Activated CD4-positive, alpha-beta T cell treated with anti-CD3 and anti-CD28 coated beads, Interleukin-2, amount 50 U/mL, for 1 hour (primary cell): ENCODE data around the gene ZNG1E.
"Not testable (repeated sequence)": the region's sequence is repeated elsewhere in the genome, so short reads cannot be mapped to it uniquely, and the experiment has no call there.

Source experiments
- DNase-seq: peaks from one replicate; pipeline ENCODE4 v3.0.0-alpha.2; 2020

Gene ZNG1E

GRCh38 chr9:65675589-65676021, at the start of gene ZNG1E:
TSS of gene ZNG1E (plus strand) at chr9:65675928. CDS start at chr9:65675977, 49 bp downstream.
- peak; percentile 64 for DNase-seq

- DNase-seq = not testable (repeated sequence)
Observed at GRCh38 chr9:65673579-65673978, 2.1 kb upstream of the ZNG1E start.

GRCh38 chr9:65675018-65675417, 710 bp upstream of the ZNG1E start:
- not testable (repeated sequence) for DNase-seq

- DNase-seq = peak; percentile 11
Observed at GRCh38 chr9:65676389-65676788, 661 bp downstream of the ZNG1E start.

GRCh38 chr9:65678533-65678932, 2.8 kb downstream of the ZNG1E start:
- not testable (repeated sequence) for DNase-seq

GRCh38 chr9:65703550-65703949, 27.8 kb downstream of the ZNG1E start:
- not testable (repeated sequence) for DNase-seq

GRCh38 chr9:65714445-65714844, 38.7 kb downstream of the ZNG1E start:
- DNase-seq = not testable (repeated sequence)

GRCh38 chr9:65737096-65737564, 61.4 kb downstream of the ZNG1E start, which contains the start of gene FOXD4L4:
TSS of gene FOXD4L4 (plus strand) at chr9:65737146. CDS start at chr9:65737146, 0 bp downstream.
- DNase-seq = not testable (repeated sequence)

- not testable (repeated sequence) for DNase-seq
Observed at GRCh38 chr9:65738133-65738532, 62.4 kb downstream of the ZNG1E start.
